T-helper 2 cell treated with Interferon-gamma antibody and Interleukin-4, amounts not matched to agents 5 μg/mL and 100 μg/mL, for 36 hours (primary cell): ENCODE data around the gene TAF4.

Experiments
- DNase-seq: peaks from one replicate; pipeline ENCODE4 v3.0.0; 2021; ENCODE audit warnings: low spot score
- H3K27ac Mint-ChIP-seq: one replicate; pipeline ENCODE4 v1.8.0; 2021; ENCODE audit warnings: mild to moderate bottlenecking, mixed read lengths
- H3K27me3 Mint-ChIP-seq: one replicate; pipeline ENCODE4 v1.8.0; 2021; ENCODE audit warnings: low read depth, mixed read lengths
- H3K36me3 Mint-ChIP-seq: one replicate; pipeline ENCODE4 v1.8.0; 2021; ENCODE audit warnings: low read depth, mixed read lengths
- H3K4me1 Mint-ChIP-seq: one replicate; pipeline ENCODE4 v1.8.0; 2021; ENCODE audit warnings: low read depth, mixed read lengths
- H3K4me3 Mint-ChIP-seq: one replicate; pipeline ENCODE4 v1.8.0; 2022; ENCODE audit warnings: mild to moderate bottlenecking, moderate library complexity, mixed read lengths
- H3K9me3 Mint-ChIP-seq: one replicate; pipeline ENCODE4 v1.8.0; 2021; ENCODE audit warnings: mixed read lengths

TAF4 gene

DNA sequence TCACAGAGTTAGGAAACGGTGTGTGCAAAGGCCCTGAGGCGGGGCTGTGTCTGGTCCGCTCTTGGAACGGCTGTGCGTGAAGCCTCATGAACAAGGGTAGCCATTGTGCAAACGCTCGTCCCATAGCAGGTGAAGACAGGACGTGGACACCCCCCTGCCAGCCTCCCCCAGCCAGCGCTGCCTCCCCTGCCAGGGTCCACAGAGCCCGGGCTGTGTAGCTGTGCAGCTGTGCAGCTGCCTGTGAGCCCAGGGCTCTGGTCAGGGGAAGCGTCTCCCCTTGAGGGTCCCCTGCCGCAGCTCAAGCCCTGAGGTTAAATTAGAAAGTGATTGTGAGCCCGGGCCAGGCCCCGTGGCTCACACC is 139.4 kb downstream of the TAF4 start:
- Mint-ChIP-seq H3K4me1 (no peaks in the 10 kb centered on the region), H3K9me3 (no peaks in the 10 kb centered on the region), H3K27me3 (no peaks in the 10 kb centered on the region), H3K36me3 (no peaks in the 10 kb centered on the region), H3K4me3 (no peak overlapping the region), H3K27ac (no peak overlapping the region)
- no peak for DNase-seq

DNA sequence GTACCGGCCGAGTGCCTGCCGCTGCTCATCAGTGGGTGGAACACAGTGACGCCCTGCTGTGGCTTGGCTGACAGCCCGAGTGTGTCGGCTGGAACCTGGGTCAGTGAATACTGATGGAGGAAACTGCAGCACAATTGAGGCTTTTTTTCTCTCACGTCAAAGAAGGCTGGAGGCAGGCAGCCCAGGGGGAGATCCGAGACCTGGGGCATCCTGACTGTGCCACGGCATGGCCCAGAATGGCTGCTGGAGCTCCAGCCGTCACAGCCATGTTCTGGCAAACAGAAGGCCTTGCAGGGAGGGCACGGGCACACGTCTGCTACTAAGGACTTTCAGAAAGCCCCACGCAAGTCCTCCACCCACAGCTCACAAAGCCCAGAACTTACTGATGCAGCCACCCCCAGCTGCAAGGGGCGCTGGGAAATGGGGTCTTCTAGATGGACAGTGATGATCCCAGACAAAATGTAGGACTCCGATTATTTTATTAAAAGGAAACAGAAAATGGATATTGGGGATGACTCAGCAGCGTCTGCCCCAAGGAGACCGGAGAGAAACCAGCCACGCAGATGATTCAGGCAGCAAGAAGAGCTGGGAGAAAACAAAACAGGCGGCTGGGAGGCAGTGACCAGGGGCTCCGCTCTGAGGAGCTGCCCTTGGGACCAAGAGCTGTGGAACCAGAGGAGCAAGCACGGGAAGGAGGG is 140.0 kb downstream of the TAF4 start:
- Mint-ChIP-seq H3K27me3 (no peaks in the 10 kb centered on the region), H3K4me1 (no peaks in the 10 kb centered on the region), H3K9me3 (no peaks in the 10 kb centered on the region), H3K27ac (no peak overlapping the region), H3K36me3 (no peaks in the 10 kb centered on the region), H3K4me3 (no peak overlapping the region)
- DNase-seq: no peak

- no peak for DNase-seq
- H3K27ac Mint-ChIP-seq: no peak overlapping the region
- H3K27me3 Mint-ChIP-seq: no peaks in the 10 kb centered on the region
- H3K4me3 Mint-ChIP-seq: no peak overlapping the region
- H3K4me1 Mint-ChIP-seq: no peaks in the 10 kb centered on the region
- H3K9me3 Mint-ChIP-seq: no peaks in the 10 kb centered on the region
- H3K36me3 Mint-ChIP-seq: no peaks in the 10 kb centered on the region
Observed at GRCh38 chr20:61924858-61925554, 140.7 kb downstream of the TAF4 start.
